Femur (tissue), 1 donor: ENCODE results near the gene SP1.
A peak's percentile ranks its signal among the peaks of the same experiment; 100 is the strongest.
"Not testable (repeated sequence)": the region's sequence is repeated elsewhere in the genome, so short reads cannot be mapped to it uniquely, and the experiment has no call there.

Experiments used
- DNase-seq: peaks from one replicate; pipeline ENCODE4 v3.0.0-alpha.2; 2017

The SP1 gene

GRCh38 chr12:53361638-53362037 lies 18.3 kb upstream of the SP1 start:
- not testable (repeated sequence) for DNase-seq

- no peak for DNase-seq
Observed at GRCh38 chr12:53365245-53365904, 14.6 kb upstream of the SP1 start.

- not testable (repeated sequence) for DNase-seq
Observed at GRCh38 chr12:53373554-53374133, 6.3 kb upstream of the SP1 start.

GRCh38 chr12:53374277-53374676 lies 5.7 kb upstream of the SP1 start:
- DNase-seq = not testable (repeated sequence)

GRCh38 chr12:53376747-53377146 lies 3.2 kb upstream of the SP1 start:
- DNase-seq = no peak

GRCh38 chr12:53378222-53378621 lies 1.8 kb upstream of the SP1 start:
- no peak for DNase-seq

- no peak for DNase-seq
Observed at GRCh38 chr12:53378724-53379388, 1.1 kb upstream of the SP1 start.

GRCh38 chr12:53379389-53380103 lies 430 bp upstream of the SP1 start:
- DNase-seq = peak; percentile 100

- no peak for DNase-seq
Observed at GRCh38 chr12:53380794-53381730, 1.1 kb downstream of the SP1 start.

- peak; percentile 44 for DNase-seq
Observed at GRCh38 chr12:53381731-53382630, 2.0 kb downstream of the SP1 start.

- DNase-seq = no peak
Observed at GRCh38 chr12:53383258-53383657, 3.3 kb downstream of the SP1 start.

GRCh38 chr12:53386381-53386780 lies 6.4 kb downstream of the SP1 start:
- DNase-seq = not testable (repeated sequence)

GRCh38 chr12:53388932-53389331 lies 9.0 kb downstream of the SP1 start:
- no peak for DNase-seq

- no peak for DNase-seq
Observed at GRCh38 chr12:53389702-53390101, 9.7 kb downstream of the SP1 start.

- DNase-seq = no peak
Observed at GRCh38 chr12:53391724-53392123, 11.7 kb downstream of the SP1 start.

- no peak for DNase-seq
Observed at GRCh38 chr12:53399896-53400295, 19.9 kb downstream of the SP1 start.

GRCh38 chr12:53402351-53402750 lies 22.4 kb downstream of the SP1 start:
- DNase-seq = not testable (repeated sequence)

GRCh38 chr12:53402871-53403270 lies 22.9 kb downstream of the SP1 start:
- no peak for DNase-seq

GRCh38 chr12:53410951-53411350 lies 31.0 kb downstream of the SP1 start:
- no peak for DNase-seq

GRCh38 chr12:53413485-53414204 lies 33.7 kb downstream of the SP1 start:
- DNase-seq = no peak
